GM21737 (cell line): Measurements from ENCODE around the gene LRCH4.
A peak's percentile ranks its signal among the peaks of the same experiment; 100 is the strongest.
"Not testable (repeated sequence)": the region's sequence is repeated elsewhere in the genome, so short reads cannot be mapped to it uniquely, and the experiment has no call there.

ENCODE experiments used
- ATAC-seq: cut with Tn5 transposase; IDR thresholded peaks from one replicate; pipeline ENCODE4 v1.9.1; 2021; ENCODE audit warnings: mild to moderate bottlenecking, moderate library complexity; ENCODE audit not compliant: unreplicated experiment

The LRCH4 gene

GRCh38 chr7:100546129-100546925 lies 39.6 kb downstream of the LRCH4 start:
- ATAC-seq = no peak

DNA sequence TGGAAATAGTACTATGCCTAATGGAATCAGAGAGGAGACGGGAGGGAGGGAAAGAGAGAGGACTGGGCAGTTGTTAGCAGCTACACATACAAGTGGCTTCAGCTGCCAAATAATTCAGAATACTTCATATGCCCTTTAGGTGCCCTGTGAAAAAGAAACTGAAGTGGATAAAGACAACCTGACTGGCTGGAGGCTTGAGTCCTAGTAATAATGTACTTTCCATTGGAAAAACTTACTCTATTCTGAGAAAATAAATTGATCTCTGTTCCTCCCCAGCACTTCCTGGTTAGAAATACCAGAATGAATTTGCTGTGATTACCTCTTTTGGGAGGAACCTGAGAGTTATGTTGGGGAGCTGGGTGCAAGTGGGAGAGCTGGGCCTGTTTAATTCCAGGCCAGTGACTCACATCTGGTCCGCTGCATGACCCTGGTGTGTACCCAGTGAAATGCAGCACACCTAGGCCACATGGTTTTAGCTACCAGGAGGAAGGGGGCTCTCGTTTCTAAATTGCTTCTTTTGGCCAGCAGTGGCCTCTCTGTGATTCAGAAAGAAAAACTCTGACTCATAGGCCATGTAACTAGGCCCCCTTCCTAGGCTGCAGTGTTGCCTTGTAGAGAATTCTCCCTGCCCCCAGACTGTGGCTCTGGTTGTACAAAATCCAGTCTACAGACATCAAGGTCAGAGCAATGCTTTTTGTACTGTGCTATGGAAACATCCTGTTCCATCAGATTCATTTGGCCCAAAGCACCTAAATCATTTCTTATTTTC lies 40.4 kb downstream of the LRCH4 start:
- peak; percentile 52 for ATAC-seq

DNA sequence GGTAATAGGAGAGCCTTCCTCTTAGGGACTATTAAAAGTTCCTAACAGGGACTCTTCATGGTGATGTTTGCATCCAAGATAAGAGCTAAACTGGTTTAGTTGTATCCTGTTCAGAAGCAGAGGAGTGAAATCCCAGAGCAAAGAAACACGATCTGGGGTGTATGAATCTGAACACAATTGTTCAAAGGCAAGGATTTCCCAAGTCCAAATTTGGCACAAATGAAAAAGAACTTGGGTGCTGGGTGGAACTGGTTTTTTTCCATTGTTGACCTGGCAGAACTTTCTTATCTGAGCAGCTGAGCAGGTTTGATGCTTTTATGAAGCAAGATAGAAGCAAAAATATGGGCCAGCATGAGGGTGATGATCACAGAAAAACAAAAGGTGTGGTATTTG lies 41.0 kb downstream of the LRCH4 start:
- ATAC-seq = no peak

- ATAC-seq = no peak
These were observed 41.5 kb downstream of the LRCH4 start for GRCh38 chr7:100544386-100544785.

- ATAC-seq = no peak
These were observed 42.3 kb downstream of the LRCH4 start for GRCh38 chr7:100543586-100543985.

- not testable (repeated sequence) for ATAC-seq
These were observed 44.6 kb downstream of the LRCH4 start for GRCh38 chr7:100541309-100541708.

GRCh38 chr7:100540073-100540723 lies 45.7 kb downstream of the LRCH4 start:
- ATAC-seq = no peak

- no peak for ATAC-seq
These were observed 46.4 kb downstream of the LRCH4 start for GRCh38 chr7:100539436-100540006.

GRCh38 chr7:100538654-100539435 lies 47.1 kb downstream of the LRCH4 start, which contains the start of gene AGFG2:
Gene AGFG2 (plus strand): TSS chr7:100539203. CDS start chr7:100539347, 144 bp downstream.
- peak; percentile 94 for ATAC-seq

DNA sequence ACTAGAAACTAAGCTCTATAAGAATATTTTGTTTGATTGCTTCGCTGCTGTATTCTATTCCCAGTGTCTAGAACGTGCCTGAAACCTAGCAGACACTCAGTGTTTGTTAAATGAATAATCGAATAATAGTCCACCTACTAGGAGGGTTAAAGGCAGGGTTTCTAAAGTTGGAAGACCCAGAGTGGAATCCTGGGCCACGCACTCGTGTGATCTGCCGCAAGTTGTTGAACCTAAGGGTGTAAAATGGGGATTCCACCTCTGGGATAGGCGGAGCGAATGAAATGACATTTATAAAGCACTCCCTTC lies 47.6 kb downstream of the LRCH4 start:
- no peak for ATAC-seq

- not testable (repeated sequence) for ATAC-seq
These were observed 49.2 kb downstream of the LRCH4 start for GRCh38 chr7:100536695-100537094.

GRCh38 chr7:100535982-100536381 lies 49.9 kb downstream of the LRCH4 start:
- not testable (repeated sequence) for ATAC-seq

DNA sequence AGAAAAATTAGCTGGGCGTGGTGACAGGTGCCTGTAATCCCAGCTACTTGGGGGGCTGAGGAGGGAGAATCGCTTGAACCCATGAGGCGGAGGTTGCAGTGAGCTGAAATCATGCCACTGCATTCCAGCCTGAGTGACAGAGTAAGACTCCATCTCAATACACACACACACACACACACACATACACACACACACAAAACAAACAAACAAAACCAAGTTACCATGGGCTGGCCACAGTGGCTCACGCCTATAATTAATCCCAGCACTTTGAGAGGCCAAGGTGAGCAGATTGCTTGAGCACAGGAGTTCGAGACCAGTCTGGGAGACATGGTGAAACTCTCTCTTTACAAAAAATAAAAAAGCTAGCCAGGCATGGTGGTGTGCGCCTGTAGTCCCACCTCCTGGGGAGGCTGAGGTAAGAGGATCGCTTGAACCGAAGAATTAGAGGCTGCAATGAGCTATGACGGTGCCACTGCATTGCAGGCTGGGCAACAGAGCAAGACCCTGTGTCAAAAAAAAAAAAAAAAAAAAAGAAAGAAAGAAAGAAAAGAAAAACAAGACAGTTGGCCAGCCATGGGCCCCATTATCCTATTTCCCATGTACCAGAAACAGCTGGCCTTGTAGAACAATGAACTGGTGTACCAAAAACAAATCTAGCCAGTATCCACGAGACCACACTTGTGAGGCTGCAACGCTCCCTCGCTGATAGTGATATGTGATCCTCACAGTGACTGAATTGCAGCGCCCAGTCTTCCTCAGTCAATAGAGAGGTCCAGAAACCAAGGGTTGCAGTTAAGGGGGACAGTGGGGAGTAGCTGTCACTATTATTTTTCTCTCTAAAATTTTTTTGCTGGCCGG lies 53.5 kb downstream of the LRCH4 start:
- ATAC-seq = no peak

DNA sequence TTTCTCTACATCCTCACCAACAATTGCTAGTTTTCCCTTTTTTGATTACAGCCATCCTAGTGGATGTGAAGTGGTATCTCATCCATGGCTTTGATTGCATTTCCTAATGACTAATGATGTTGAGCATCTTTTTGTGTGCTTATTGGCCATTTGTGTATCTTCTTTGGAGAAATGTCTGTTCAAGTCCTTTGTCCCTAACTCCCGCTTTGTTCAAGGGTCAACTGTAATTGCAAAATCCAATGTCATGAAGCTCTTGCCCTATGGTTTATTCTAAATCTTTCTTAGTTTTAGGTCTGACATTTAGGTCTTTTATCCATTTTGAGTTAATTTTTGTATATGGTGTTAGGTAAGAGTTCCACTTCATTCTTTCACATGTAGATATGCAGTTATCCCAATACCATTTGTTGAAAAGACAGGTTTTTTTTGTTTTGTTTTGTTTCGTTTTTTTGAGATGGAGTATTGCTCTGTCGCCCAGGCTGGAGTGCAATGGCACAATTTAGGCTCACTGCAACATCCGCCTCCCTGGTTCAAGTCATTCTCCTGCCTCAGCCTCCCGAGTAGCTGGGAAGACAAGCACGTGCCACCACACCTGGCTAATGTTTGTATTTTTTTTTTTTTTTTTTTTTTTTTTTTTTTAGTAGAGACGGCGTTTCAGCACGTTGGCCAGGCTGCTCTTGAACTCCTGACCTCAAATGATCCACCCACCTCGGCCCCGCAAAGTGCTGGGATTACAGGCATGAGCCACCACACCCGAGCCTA lies 57.6 kb downstream of the LRCH4 start:
- not testable (repeated sequence) for ATAC-seq
